Activated CD4-positive, alpha-beta T cell treated with anti-CD3 and anti-CD28 coated beads, Interleukin-2, amount 50 U/mL, for 16 hours (primary cell): ENCODE results near the gene RIPOR2.
"Not testable (repeated sequence)": the region's sequence is repeated elsewhere in the genome, so short reads cannot be mapped to it uniquely, and the experiment has no call there.

Experiments used
- DNase-seq: peaks from one replicate; pipeline ENCODE4 v3.0.0-alpha.2; 2020

The RIPOR2 gene

GRCh38 chr6:24797596-24798216 lies 138.1 kb downstream of the RIPOR2 start:
- no peak for DNase-seq

GRCh38 chr6:24796616-24797290 lies 139.0 kb downstream of the RIPOR2 start:
- DNase-seq, result no peak

- DNase-seq, result no peak
These were observed 140.7 kb downstream of the RIPOR2 start for GRCh38 chr6:24795106-24795505.

GRCh38 chr6:24788031-24788665 lies 147.6 kb downstream of the RIPOR2 start:
- peak; percentile 20 for DNase-seq

- DNase-seq, result no peak
These were observed 155.6 kb downstream of the RIPOR2 start for GRCh38 chr6:24780206-24780605.

GRCh38 chr6:24779416-24780016 lies 156.2 kb downstream of the RIPOR2 start:
- no peak for DNase-seq

GRCh38 chr6:24778878-24779277 lies 156.9 kb downstream of the RIPOR2 start:
- DNase-seq, result no peak

- no peak for DNase-seq
These were observed 157.6 kb downstream of the RIPOR2 start for GRCh38 chr6:24778121-24778520.

- no peak for DNase-seq
These were observed 158.5 kb downstream of the RIPOR2 start for GRCh38 chr6:24777227-24777626.

- DNase-seq, result peak; percentile 37
These were observed 160.2 kb downstream of the RIPOR2 start for GRCh38 chr6:24775520-24776058.

- DNase-seq, result peak; percentile 98
These were observed 160.9 kb downstream of the RIPOR2 start, which contains the start of gene GMNN for GRCh38 chr6:24774696-24775519. Gene GMNN, plus strand, starts transcription at chr6:24774937. Its CDS starts 2,310 bp downstream, at chr6:24777247.

GRCh38 chr6:24768361-24768760 lies 167.4 kb downstream of the RIPOR2 start:
- no peak for DNase-seq

- DNase-seq, result peak; percentile 62
These were observed 168.9 kb downstream of the RIPOR2 start for GRCh38 chr6:24766680-24767462.

GRCh38 chr6:24765968-24766367 lies 169.8 kb downstream of the RIPOR2 start:
- not testable (repeated sequence) for DNase-seq

GRCh38 chr6:24764833-24765828 lies 170.6 kb downstream of the RIPOR2 start:
- not testable (repeated sequence) for DNase-seq

- no peak for DNase-seq
These were observed 172.2 kb downstream of the RIPOR2 start for GRCh38 chr6:24763578-24763977.

GRCh38 chr6:24761851-24762250 lies 173.9 kb downstream of the RIPOR2 start:
- DNase-seq, result no peak

- no peak for DNase-seq
These were observed 174.4 kb downstream of the RIPOR2 start for GRCh38 chr6:24761193-24761835.

- DNase-seq, result no peak
These were observed 175.6 kb downstream of the RIPOR2 start for GRCh38 chr6:24760210-24760609.

- no peak for DNase-seq
These were observed 176.0 kb downstream of the RIPOR2 start for GRCh38 chr6:24759718-24760117.
